ENCODE measurements around the gene RIOX2.

Gene RIOX2

GRCh38 chr3:97895216-97895615 is 77.0 kb downstream of the RIOX2 start:
- no peak overlapping the region for H3K27ac ChIP-seq
- no peak for TF ChIP-seq CTCF (conservative IDR thresholded peaks at IDR 0.05)

DNA sequence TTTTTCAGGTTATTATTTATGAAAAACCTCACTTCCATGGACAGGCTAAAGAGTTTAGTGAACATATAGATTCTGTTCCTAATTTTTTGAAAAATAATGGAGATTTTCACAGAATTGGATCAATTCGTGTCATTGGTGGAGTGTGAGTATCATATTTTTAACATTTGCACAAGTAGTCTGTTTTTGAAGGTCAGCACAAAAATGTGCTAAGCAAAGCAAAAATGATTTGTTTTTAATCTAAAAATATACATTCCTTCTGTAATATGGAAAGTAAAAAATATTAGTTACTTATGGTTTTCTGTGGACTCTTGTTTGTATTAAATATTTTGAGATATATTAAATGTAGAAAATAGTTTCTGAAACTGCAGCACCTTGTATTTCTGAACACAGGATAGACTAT is 79.4 kb downstream of the RIOX2 start:
- no peak overlapping the region for H3K27ac ChIP-seq
- no peak for TF ChIP-seq CTCF (conservative IDR thresholded peaks at IDR 0.05)

All from VCaP (cell line).